Ishikawa (cell line): ENCODE results near the gene SYNPO2L.

Source experiments
- EGR1 ChIP-seq: IDR thresholded peaks from 2 replicates; pipeline ENCODE4 v1.6.1; 2012
- TEAD4 ChIP-seq: IDR thresholded peaks from 2 replicates; pipeline ENCODE4 v1.6.1; 2012
- YY1 ChIP-seq: IDR thresholded peaks from 2 replicates; pipeline ENCODE4 v1.6.1; 2012; ENCODE audit warnings: low read depth
- ZBTB7A ChIP-seq: IDR thresholded peaks from 2 replicates; pipeline ENCODE4 v1.6.1; 2012; ENCODE audit warnings: low read depth

- TF ChIP-seq EGR1 (no peak), YY1 (no peak), ZBTB7A (no peak), TEAD4 (no peak; the same call in none of the 2 replicates)
Measured at GRCh38 chr10:73623056-73623455, 32.8 kb downstream of the SYNPO2L start.
